ENCODE measurements around the gene NDUFAF8. TPM values are rescaled to one million over a fixed set of nuclear protein-coding genes. Genes with fewer than 3 reads are reported as not detected.

NDUFAF8 gene
- total and polyA plus RNA-seq, 10 of the 15 experiments (the other 5 are each of a cell fraction or from before 2014, with no cell fraction given) = 22.0 to 307 (median 106) TPM

DNA sequence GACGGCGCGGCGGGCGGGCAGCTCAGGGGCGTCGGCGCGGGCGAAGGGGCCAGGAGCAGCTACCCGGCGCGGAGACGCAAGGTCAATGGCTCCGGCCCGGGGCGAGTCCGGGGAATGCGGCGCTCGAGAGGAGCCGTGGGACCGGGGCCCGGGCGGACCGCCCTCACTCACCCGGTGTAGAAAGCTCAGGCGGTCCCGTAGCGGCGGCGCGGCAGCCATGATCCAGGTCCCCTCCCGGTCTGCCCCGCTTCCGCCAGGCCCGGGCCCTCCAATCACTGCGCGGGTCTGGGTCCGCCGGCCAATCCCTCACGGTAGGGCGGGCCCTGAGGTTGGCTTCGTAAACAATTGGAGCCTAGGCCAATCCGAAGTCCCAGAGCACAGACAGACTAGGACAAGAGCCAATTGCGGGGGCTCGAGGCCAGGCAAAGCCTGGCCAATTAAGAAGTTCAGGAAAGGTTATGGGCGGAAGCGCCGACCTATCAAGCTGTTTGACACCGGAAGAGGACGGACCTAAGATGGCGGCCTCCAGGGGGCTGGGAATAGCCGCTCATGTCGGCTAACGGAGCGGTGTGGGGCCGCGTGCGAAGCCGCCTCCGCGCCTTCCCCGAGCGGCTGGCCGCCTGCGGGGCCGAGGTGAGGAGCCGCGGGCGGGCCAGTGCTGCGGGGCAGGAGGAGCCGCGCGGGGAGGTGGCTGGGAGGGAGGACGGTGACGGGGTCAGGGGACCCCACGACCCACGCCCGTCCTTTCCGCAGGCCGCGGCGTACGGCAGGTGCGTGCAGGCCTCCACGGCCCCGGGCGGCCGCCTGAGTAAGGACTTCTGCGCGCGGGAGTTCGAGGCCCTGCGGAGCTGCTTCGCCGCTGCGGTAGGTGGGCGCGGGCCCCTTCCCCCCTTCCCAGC, at the start of gene NDUFAF8, which contains the start of gene TEPSIN (continued):
- TF ChIP-seq, protein P1, sequence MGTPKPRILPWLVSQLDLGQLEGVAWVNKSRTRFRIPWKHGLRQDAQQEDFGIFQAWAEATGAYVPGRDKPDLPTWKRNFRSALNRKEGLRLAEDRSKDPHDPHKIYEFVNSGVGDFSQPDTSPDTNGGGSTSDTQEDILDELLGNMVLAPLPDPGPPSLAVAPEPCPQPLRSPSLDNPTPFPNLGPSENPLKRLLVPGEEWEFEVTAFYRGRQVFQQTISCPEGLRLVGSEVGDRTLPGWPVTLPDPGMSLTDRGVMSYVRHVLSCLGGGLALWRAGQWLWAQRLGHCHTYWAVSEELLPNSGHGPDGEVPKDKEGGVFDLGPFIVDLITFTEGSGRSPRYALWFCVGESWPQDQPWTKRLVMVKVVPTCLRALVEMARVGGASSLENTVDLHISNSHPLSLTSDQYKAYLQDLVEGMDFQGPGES (IDR thresholded peaks at IDR 0.05) = peak; percentile 100

DNA sequence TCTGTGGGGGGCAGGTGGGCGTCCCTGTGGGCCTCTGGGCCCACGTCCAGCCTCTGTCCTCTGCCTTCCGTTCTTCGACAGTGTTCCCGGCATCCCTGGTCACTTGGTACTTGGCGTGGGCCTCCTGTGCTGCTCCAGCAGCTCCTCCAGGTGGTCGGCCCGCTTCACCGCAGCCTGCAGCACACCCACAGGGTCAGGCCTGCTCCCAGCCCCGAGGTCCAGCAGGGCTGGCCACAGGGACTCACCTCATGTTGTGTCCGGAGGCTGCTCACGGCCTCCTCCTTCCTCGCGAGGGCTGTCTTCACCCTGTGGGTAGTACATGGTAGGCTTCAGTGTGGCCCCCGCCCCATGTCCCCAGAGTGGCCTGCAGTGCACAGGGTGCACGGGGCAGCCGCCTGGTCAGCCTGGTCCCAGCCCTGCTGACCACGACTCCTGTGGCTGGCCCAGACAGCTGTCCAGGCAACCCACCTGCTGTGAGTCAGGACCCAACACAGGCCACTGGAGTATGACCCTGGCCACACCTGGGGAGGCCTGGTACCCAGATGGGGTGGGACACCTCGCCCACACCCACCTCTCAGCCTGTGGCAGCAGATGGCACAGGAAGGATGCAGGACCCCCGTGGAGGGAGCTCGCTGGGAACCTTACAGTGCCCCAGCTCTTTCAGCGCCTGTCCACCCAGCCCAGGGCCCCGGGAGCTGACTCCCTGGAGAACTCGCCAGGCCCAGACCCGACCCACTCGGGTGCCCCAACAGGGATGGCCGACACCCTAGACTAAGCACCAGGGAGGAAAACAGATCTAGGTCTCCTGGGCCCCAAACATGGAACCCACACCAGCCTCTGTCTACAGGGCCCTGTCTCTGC, 49.2 kb upstream of the NDUFAF8 start:
- H3K4me1 ChIP-seq (ENCODE audit: control insufficient read depth, insufficient read depth, low read length) = peaks cover 3% of the 10 kb centered on the region; the same call in 1 of the 2 replicates
- H3K27ac ChIP-seq (ENCODE audit: control insufficient read depth, insufficient read depth) = no peak overlapping the region
- H3K79me2 ChIP-seq (ENCODE audit: control insufficient read depth, insufficient read depth, low read length) = no peaks in the 10 kb centered on the region
- 84% methylated on average over 27 of the region's 27 CpGs for WGBS (ENCODE audit: insufficient coverage, insufficient replicate concordance, low lambda C conversion rate, missing lambda C conversion rate)
- H3K9ac ChIP-seq (ENCODE audit: control insufficient read depth, insufficient read depth, low read length) = no peak overlapping the region
- H3K4me2 ChIP-seq (ENCODE audit: control insufficient read depth, insufficient read depth) = no peak overlapping the region
- no peak overlapping the region for H3K4me3 ChIP-seq
- FAIRE-seq (no peak), DNase-seq (ENCODE audit: low read depth, low spot score) (no peak), ATAC-seq (no peak)
- H3K36me3 ChIP-seq (ENCODE audit: control insufficient read depth in 2 of 2, insufficient read depth in 2 of 2, low read length in 1 of 2) = no peaks in the 10 kb centered on the region; a peak in 2 of 4 replicates
- BruUV-seq (replicated peaks) = no TSS peak
- in situ Hi-C loops (cut with MboI) (no loop called here), intact Hi-C loops (cut with micrococcal nuclease; ENCODE audit: unreplicated experiment) (no loop called here)
- H4K20me1 ChIP-seq (ENCODE audit: control insufficient read depth, insufficient read depth) = no peaks in the 10 kb centered on the region
- no peaks in the 10 kb centered on the region for H3K27me3 ChIP-seq (replicated peaks in 1 of 2; ENCODE audit: control insufficient read depth in 2 of 2, insufficient read depth in 2 of 2, low read length in 1 of 2)
- ChIA-PET CTCF (no interaction called here), POLR2A (no interaction called here), SMC1A (ENCODE audit: uncharacterized antibody, unreplicated experiment) (no interaction called here), RAD21 (ENCODE audit: unreplicated experiment) (no interaction called here)
- no peaks in the 10 kb centered on the region for H3K9me3 ChIP-seq (replicated peaks; ENCODE audit: control insufficient read depth, insufficient read depth, low read length)
- no peak overlapping the region for H2AFZ ChIP-seq (ENCODE audit: control insufficient read depth, low read depth, low read length)
- TF ChIP-seq NR2C1 (IDR thresholded peaks at IDR 0.05) (no peak), TAF1 (IDR thresholded peaks at IDR 0.05; ENCODE audit: borderline replicate concordance, low read depth, low read length) (no peak), BRCA1 (IDR thresholded peaks at IDR 0.05; ENCODE audit: low read depth, low read length) (no peak), FOXM1 (IDR thresholded peaks at IDR 0.05; ENCODE audit: low read depth, low read length) (no peak), SUZ12 (IDR thresholded peaks at IDR 0.05; ENCODE audit: unreplicated experiment) (no peak), SMC3 (IDR thresholded peaks at IDR 0.05; ENCODE audit: borderline replicate concordance, low read length) (no peak), SPI1 (IDR thresholded peaks at IDR 0.05; ENCODE audit: borderline replicate concordance, insufficient read depth, low read depth, low read length) (no peak)
- TF ChIP-seq, protein P1 (IDR thresholded peaks at IDR 0.05) = no peak
- TF ChIP-seq, protein P2, sequence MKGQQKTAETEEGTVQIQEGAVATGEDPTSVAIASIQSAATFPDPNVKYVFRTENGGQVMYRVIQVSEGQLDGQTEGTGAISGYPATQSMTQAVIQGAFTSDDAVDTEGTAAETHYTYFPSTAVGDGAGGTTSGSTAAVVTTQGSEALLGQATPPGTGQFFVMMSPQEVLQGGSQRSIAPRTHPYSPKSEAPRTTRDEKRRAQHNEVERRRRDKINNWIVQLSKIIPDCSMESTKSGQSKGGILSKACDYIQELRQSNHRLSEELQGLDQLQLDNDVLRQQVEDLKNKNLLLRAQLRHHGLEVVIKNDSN (IDR thresholded peaks at IDR 0.05; ENCODE audit: borderline replicate concordance, extremely low read length, insufficient read depth, low read depth, low read length) = no peak
- TF ChIP-seq, protein P3, sequence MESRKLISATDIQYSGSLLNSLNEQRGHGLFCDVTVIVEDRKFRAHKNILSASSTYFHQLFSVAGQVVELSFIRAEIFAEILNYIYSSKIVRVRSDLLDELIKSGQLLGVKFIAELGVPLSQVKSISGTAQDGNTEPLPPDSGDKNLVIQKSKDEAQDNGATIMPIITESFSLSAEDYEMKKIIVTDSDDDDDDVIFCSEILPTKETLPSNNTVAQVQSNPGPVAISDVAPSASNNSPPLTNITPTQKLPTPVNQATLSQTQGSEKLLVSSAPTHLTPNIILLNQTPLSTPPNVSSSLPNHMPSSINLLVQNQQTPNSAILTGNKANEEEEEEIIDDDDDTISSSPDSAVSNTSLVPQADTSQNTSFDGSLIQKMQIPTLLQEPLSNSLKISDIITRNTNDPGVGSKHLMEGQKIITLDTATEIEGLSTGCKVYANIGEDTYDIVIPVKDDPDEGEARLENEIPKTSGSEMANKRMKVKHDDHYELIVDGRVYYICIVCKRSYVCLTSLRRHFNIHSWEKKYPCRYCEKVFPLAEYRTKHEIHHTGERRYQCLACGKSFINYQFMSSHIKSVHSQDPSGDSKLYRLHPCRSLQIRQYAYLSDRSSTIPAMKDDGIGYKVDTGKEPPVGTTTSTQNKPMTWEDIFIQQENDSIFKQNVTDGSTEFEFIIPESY (IDR thresholded peaks at IDR 0.05) = no peak
- TF ChIP-seq, protein P4, sequence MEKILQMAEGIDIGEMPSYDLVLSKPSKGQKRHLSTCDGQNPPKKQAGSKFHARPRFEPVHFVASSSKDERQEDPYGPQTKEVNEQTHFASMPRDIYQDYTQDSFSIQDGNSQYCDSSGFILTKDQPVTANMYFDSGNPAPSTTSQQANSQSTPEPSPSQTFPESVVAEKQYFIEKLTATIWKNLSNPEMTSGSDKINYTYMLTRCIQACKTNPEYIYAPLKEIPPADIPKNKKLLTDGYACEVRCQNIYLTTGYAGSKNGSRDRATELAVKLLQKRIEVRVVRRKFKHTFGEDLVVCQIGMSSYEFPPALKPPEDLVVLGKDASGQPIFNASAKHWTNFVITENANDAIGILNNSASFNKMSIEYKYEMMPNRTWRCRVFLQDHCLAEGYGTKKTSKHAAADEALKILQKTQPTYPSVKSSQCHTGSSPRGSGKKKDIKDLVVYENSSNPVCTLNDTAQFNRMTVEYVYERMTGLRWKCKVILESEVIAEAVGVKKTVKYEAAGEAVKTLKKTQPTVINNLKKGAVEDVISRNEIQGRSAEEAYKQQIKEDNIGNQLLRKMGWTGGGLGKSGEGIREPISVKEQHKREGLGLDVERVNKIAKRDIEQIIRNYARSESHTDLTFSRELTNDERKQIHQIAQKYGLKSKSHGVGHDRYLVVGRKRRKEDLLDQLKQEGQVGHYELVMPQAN (conservative IDR thresholded peaks at IDR 0.05) = no peak

All from GM12878 (cell line).